ENCODE results near the gene TBC1D4.

- TF ChIP-seq, protein P1, sequence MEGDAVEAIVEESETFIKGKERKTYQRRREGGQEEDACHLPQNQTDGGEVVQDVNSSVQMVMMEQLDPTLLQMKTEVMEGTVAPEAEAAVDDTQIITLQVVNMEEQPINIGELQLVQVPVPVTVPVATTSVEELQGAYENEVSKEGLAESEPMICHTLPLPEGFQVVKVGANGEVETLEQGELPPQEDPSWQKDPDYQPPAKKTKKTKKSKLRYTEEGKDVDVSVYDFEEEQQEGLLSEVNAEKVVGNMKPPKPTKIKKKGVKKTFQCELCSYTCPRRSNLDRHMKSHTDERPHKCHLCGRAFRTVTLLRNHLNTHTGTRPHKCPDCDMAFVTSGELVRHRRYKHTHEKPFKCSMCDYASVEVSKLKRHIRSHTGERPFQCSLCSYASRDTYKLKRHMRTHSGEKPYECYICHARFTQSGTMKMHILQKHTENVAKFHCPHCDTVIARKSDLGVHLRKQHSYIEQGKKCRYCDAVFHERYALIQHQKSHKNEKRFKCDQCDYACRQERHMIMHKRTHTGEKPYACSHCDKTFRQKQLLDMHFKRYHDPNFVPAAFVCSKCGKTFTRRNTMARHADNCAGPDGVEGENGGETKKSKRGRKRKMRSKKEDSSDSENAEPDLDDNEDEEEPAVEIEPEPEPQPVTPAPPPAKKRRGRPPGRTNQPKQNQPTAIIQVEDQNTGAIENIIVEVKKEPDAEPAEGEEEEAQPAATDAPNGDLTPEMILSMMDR (IDR thresholded peaks at IDR 0.05), result no peak
- TF ChIP-seq POLR2A (IDR thresholded peaks at IDR 0.05) (no peak), POLR2AphosphoS5 (IDR thresholded peaks at IDR 0.05) (no peak)
Measured at GRCh38 chr13:75399879-75400217, 82.1 kb downstream of the TBC1D4 start.

Measured in prostate gland (tissue), 2 donors.